Putamen (tissue), 1 donor: ENCODE data around the gene FKBP2.

Experiments used
- DNase-seq: peaks from one replicate; pipeline ENCODE4 v3.0.0-alpha.2; 2016; ENCODE audit warnings: low spot score

FKBP2 gene

GRCh38 chr11:64240435-64241240 lies at the start of gene FKBP2:
TSS of gene FKBP2 (plus strand) at chr11:64241095. CDS start at chr11:64242388, 1,293 bp downstream.
- DNase-seq = peak; percentile 97

GRCh38 chr11:64192434-64192833 lies 48.5 kb upstream of the FKBP2 start:
- DNase-seq = no peak

- no peak for DNase-seq
These were observed 44.3 kb upstream of the FKBP2 start for GRCh38 chr11:64196626-64197025.

- DNase-seq = no peak
These were observed 42.4 kb upstream of the FKBP2 start for GRCh38 chr11:64198511-64198910.

GRCh38 chr11:64201543-64201942 lies 39.4 kb upstream of the FKBP2 start:
- DNase-seq = no peak

- DNase-seq = no peak
These were observed 37.9 kb upstream of the FKBP2 start for GRCh38 chr11:64202992-64203391.

GRCh38 chr11:64203421-64204079 lies 37.3 kb upstream of the FKBP2 start:
- DNase-seq = no peak

- DNase-seq = no peak
These were observed 36.8 kb upstream of the FKBP2 start for GRCh38 chr11:64204080-64204440.

GRCh38 chr11:64204464-64204989 lies 36.4 kb upstream of the FKBP2 start:
- DNase-seq = peak; percentile 89

- DNase-seq = no peak
These were observed 34.2 kb upstream of the FKBP2 start, which contains the start of gene FERMT3 for GRCh38 chr11:64206457-64207255. TSS of gene FERMT3 (plus strand) at chr11:64206721. CDS start at chr11:64207365, 644 bp downstream.

- DNase-seq = no peak
These were observed 33.4 kb upstream of the FKBP2 start for GRCh38 chr11:64207256-64208085.

GRCh38 chr11:64208086-64208795 lies 32.7 kb upstream of the FKBP2 start:
- DNase-seq = no peak

GRCh38 chr11:64208796-64209562 lies 31.9 kb upstream of the FKBP2 start:
- no peak for DNase-seq

GRCh38 chr11:64209563-64209843 lies 31.4 kb upstream of the FKBP2 start:
- no peak for DNase-seq

- no peak for DNase-seq
These were observed 30.4 kb upstream of the FKBP2 start for GRCh38 chr11:64210301-64211020.

GRCh38 chr11:64211181-64211872 lies 29.6 kb upstream of the FKBP2 start:
- no peak for DNase-seq

- no peak for DNase-seq
These were observed 24.0 kb upstream of the FKBP2 start for GRCh38 chr11:64216879-64217278.

GRCh38 chr11:64218628-64219353 lies 22.1 kb upstream of the FKBP2 start:
- no peak for DNase-seq
